Naive thymus-derived CD4-positive, alpha-beta T cell (primary cell): ENCODE results near the gene RPS6KB2. TPM values are rescaled to one million over a fixed set of nuclear protein-coding genes. Genes with fewer than 3 reads are reported as not detected.

Experiments used
- ATAC-seq: fragments of 150-1000 bp; cut with Tn5 transposase; 2 replicates; pipeline ENCODE4 v1.10.0; 2021; ENCODE audit warnings: mild to moderate bottlenecking, moderate library complexity
- CTCF ChIA-PET: fragments of 350-600 bp; sonication (Branson Sonifier 250); formaldehyde crosslinking; loops from one replicate; lab custom pipeline; 2021; ENCODE audit warnings: antibody characterized with exemption; lab: Charles Lee
- POLR2A ChIA-PET: fragments of 350-600 bp; sonication (Branson Sonifier 250); formaldehyde crosslinking; loops from one replicate; lab custom pipeline; 2021; ENCODE audit warnings: antibody characterized with exemption, inconsistent platforms; lab: Charles Lee
- DNase-seq, 9 donors: peaks; one replicate each; pipeline versions ENCODE4 v3.0.0 to v3.0.0-alpha.2; 2020 to 2022; ENCODE audit warnings: mixed read lengths in 1 of 9
- H3K27ac ChIP-seq: one replicate; pipeline ENCODE4 v1.7.0; 2013; ENCODE audit warnings: mild to moderate bottlenecking, low read depth, low read length, moderate library complexity
- H3K27me3 ChIP-seq, 2 donors: one replicate each; pipeline ENCODE4 v1.7.0; 2013; ENCODE audit warnings: low read length in 2 of 2, mild to moderate bottlenecking in 2 of 2, moderate library complexity in 2 of 2; ENCODE audit not compliant: control insufficient read depth in 2 of 2, insufficient read depth in 2 of 2
- H3K36me3 ChIP-seq, 3 experiments: 1 replicate in 2 of 3; 2 replicates in 1 of 3; pipeline ENCODE4 v1.7.0; 2013; ENCODE audit warnings: low read length in 3 of 3, mild to moderate bottlenecking in 3 of 3, moderate library complexity in 1 of 3; ENCODE audit not compliant: insufficient read depth in 3 of 3, control insufficient read depth in 2 of 3
- H3K4me1 ChIP-seq, 2 donors: one replicate each; pipeline ENCODE4 v1.7.0; 2013; ENCODE audit warnings: low read length in 2 of 2, mild to moderate bottlenecking in 2 of 2, moderate library complexity in 1 of 2; ENCODE audit not compliant: control insufficient read depth in 2 of 2, insufficient read depth in 2 of 2
- H3K4me3 ChIP-seq: 2 replicates; pipeline ENCODE4 v1.7.0; 2013; ENCODE audit warnings: mild to moderate bottlenecking, low read length
- H3K9me3 ChIP-seq, 3 experiments: 1 replicate in 2 of 3; 2 replicates in 1 of 3; pipeline ENCODE4 v1.7.0; 2013; ENCODE audit warnings: low read length in 3 of 3; ENCODE audit not compliant: control insufficient read depth in 2 of 3
- H3K27ac Mint-ChIP-seq, 9 donors: one replicate each; pipeline ENCODE4 v1.8.0; 2020 to 2022; ENCODE audit warnings: mixed read lengths in 9 of 9, mild to moderate bottlenecking in 8 of 9, moderate library complexity in 5 of 9, inconsistent platforms in 2 of 9
- H3K27me3 Mint-ChIP-seq, 5 donors: one replicate each; pipeline ENCODE4 v1.8.0; 2021 to 2022; ENCODE audit warnings: mixed read lengths in 5 of 5, mild to moderate bottlenecking in 1 of 5
- H3K36me3 Mint-ChIP-seq, 5 donors: one replicate each; pipeline ENCODE4 v1.8.0; 2020 to 2022; ENCODE audit warnings: mixed read lengths in 5 of 5, mild to moderate bottlenecking in 3 of 5, inconsistent platforms in 1 of 5
- H3K4me1 Mint-ChIP-seq, 7 donors: one replicate each; pipeline ENCODE4 v1.8.0; 2020 to 2022; ENCODE audit warnings: mixed read lengths in 7 of 7, mild to moderate bottlenecking in 3 of 7, inconsistent platforms in 1 of 7
- H3K4me3 Mint-ChIP-seq, 10 donors: one replicate each; pipeline ENCODE4 v1.8.0; 2020 to 2022; ENCODE audit warnings: mild to moderate bottlenecking in 10 of 10, mixed read lengths in 10 of 10, moderate library complexity in 6 of 10, inconsistent platforms in 2 of 10
- H3K9me3 Mint-ChIP-seq, 11 donors: one replicate each; pipeline ENCODE4 v1.8.0; 2020 to 2022; ENCODE audit warnings: mixed read lengths in 11 of 11, mild to moderate bottlenecking in 4 of 11, inconsistent platforms in 1 of 11, moderate library complexity in 1 of 11
- intact Hi-C, 2 donors: fragments of 100-400 bp; cut with micrococcal nuclease; formaldehyde crosslinking; loops; one replicate each; pipeline ENCODE4 v1.15.1; 2023
- polyA plus RNA-seq, 2 donors: library from polyadenylated mRNA; unstranded; fragments of 300-500 nt; fragmentation: Illumina TruSeq; gene quantifications; one replicate each; pipeline ENCODE4 v1.2.3, GENCODE V29; 2021
- total RNA-seq, 6 experiments: library from RNA in 5 of 6; stranded (reverse) in 5 of 6; gene quantifications; 1 replicate in 5 of 6; 2 replicates in 1 of 6; pipeline ENCODE4 v1.2.3 and lab custom pipeline; 2021 to 2026

Gene RPS6KB2
- total and polyA plus RNA-seq, 7 experiments from 2014 or later: 45.2 to 83.9 (median 69.2) TPM

DNA sequence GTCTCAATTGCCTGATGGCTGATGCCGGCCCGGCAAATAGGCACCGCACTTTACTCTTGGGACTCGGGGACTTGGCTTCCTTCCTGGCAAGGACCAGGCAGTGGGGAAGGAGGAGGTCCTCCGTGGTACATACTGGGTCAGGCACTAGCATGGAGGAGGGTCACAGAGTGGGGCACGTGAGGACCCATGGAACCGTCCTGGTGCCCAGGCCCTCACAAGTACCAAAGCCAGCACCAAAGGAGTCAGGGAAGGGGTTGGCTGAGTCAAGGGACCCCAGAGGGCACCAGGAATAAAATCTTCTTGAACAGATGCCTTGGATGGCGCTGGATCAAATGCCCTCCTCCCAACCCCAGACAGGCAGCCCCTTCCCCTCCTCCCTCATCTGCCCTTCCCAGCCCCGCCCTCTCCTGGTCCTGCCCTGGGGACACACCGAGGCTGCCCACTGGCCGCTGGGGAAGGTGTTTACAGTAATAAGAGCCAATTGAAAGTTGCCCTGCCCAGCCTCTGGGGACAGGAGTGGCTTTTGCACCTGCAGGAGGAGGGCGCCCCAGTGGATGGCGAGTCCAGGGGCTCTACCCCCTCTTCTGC is 18.4 kb upstream of the RPS6KB2 start:
- peaks cover 0 to 8% (median 0%) of the 10 kb centered on the region in 5 donors for H3K27me3 Mint-ChIP-seq
- peak in 1 of 9 donors; percentile 18 for DNase-seq
- peak overlapping the region; percentile 83 to 98 (median 92) for H3K27ac Mint-ChIP-seq
- peaks cover 0 to 45% (median 11%) of the 10 kb centered on the region in 5 donors for H3K36me3 Mint-ChIP-seq
- H3K27ac ChIP-seq: peak overlapping the region; percentile 87
- peak overlapping the region; percentile 98 for H3K4me3 ChIP-seq
- H3K9me3 ChIP-seq: no peaks in the 10 kb centered on the region
- H3K4me1 Mint-ChIP-seq: peaks cover 52 to 92% (median 78%) of the 10 kb centered on the region in 7 donors
- H3K4me1 ChIP-seq: peaks cover 88 to 92% of the 10 kb centered on the region in 2 donors
- POLR2A ChIA-PET: interaction anchor here (1.2 to 25.4 kb wide), 8 partner anchors 12 to 140 kb away, joined by 3 to 1530 read pairs (median 8); partner anchors contain the start of genes AIP, CARNS1, PTPRCAP and RAD9A
- intact Hi-C loops: loop anchor here (1.0 kb wide), 4 partner anchors 7 to 54 kb away; partner anchors contain the start of gene PTPRCAP (in 1 of the 2)
- H3K9me3 Mint-ChIP-seq: peaks cover 0 to under 1% (median 0%) of the 10 kb centered on the region in 11 donors
- no peaks in the 10 kb centered on the region for H3K27me3 ChIP-seq
- H3K4me3 Mint-ChIP-seq: peak overlapping the region; percentile 80 to 100 (median 92)
- peaks cover 0 to 17% (median 5%) of the 10 kb centered on the region in 3 experiments for H3K36me3 ChIP-seq
- no peak for ATAC-seq
- CTCF ChIA-PET: interaction anchor here (0.6 to 2.3 kb wide), 3 partner anchors 8 to 18 kb away, joined by 3 to 8 read pairs (median 3); partner anchors contain the start of gene RPS6KB2

GRCh38 chr11:67410369-67410831 is 17.9 kb upstream of the RPS6KB2 start:
- POLR2A ChIA-PET: interaction anchor here (1.4 to 31.8 kb wide), 6 partner anchors 13 to 97 kb away, joined by 3 to 1530 read pairs (median 120); partner anchors contain the start of genes AIP, PPP1CA, PTPRCAP and RAD9A
- Histone ChIP-seq H3K4me3 (peak overlapping the region; percentile 98), H3K27me3 (no peaks in the 10 kb centered on the region), H3K36me3 (peaks cover 0 to 14% (median 5%) of the 10 kb centered on the region in 3 experiments), H3K27ac (peak overlapping the region; percentile 87), H3K4me1 (peaks cover 88 to 96% of the 10 kb centered on the region in 2 donors), H3K9me3 (no peaks in the 10 kb centered on the region)
- peak overlapping the region; percentile 50 to 100 (median 92) for H3K4me3 Mint-ChIP-seq
- H3K36me3 Mint-ChIP-seq: peaks cover 0 to 39% (median 11%) of the 10 kb centered on the region in 5 donors
- peaks cover 0 to 10% (median 0%) of the 10 kb centered on the region in 5 donors for H3K27me3 Mint-ChIP-seq
- no peak for DNase-seq
- H3K9me3 Mint-ChIP-seq: no peaks in the 10 kb centered on the region
- ATAC-seq: no peak
- peaks cover 52 to 94% (median 73%) of the 10 kb centered on the region in 7 donors for H3K4me1 Mint-ChIP-seq
- CTCF ChIA-PET: no interaction called here
- intact Hi-C loops: no loop called here
- peak overlapping the region; percentile 48 to 98 (median 92) for H3K27ac Mint-ChIP-seq

GRCh38 chr11:67410984-67411784 is 17.1 kb upstream of the RPS6KB2 start:
- H3K4me3 Mint-ChIP-seq: peak overlapping the region; percentile 39 to 100 (median 92)
- H3K9me3 ChIP-seq: no peaks in the 10 kb centered on the region
- H3K27ac ChIP-seq: peak overlapping the region; percentile 87
- H3K36me3 ChIP-seq: peaks cover 0 to 7% (median 0%) of the 10 kb centered on the region in 3 experiments
- peaks cover 55 to 93% (median 73%) of the 10 kb centered on the region in 7 donors for H3K4me1 Mint-ChIP-seq
- H3K4me3 ChIP-seq: peak overlapping the region; percentile 98
- DNase-seq (no peak), ATAC-seq (no peak)
- POLR2A ChIA-PET: interaction anchor here (0.6 to 31.8 kb wide), 15 partner anchors 10 to 794 kb away, joined by 3 to 1530 read pairs (median 7); partner anchors contain the start of genes AIP, CABP4, POLD4 and PPP1CA
- H3K4me1 ChIP-seq: peaks cover 84 to 94% of the 10 kb centered on the region in 2 donors
- no peaks in the 10 kb centered on the region for H3K9me3 Mint-ChIP-seq
- CTCF ChIA-PET: no interaction called here
- intact Hi-C loops: loop anchor here in 1 of 2 donors (1.0 kb wide), 1 partner anchor 8 kb away; no protein-coding TSS in a partner anchor
- peaks cover 0 to 37% (median 11%) of the 10 kb centered on the region in 5 donors for H3K36me3 Mint-ChIP-seq
- H3K27me3 ChIP-seq: no peaks in the 10 kb centered on the region
- H3K27ac Mint-ChIP-seq: peak overlapping the region; percentile 48 to 98 (median 91)
- peaks cover 0 to 13% (median 0%) of the 10 kb centered on the region in 5 donors for H3K27me3 Mint-ChIP-seq

GRCh38 chr11:67411785-67412152 is 16.5 kb upstream of the RPS6KB2 start:
- Histone ChIP-seq H3K4me3 (no peak overlapping the region), H3K27ac (peak overlapping the region; percentile 87), H3K27me3 (no peaks in the 10 kb centered on the region), H3K36me3 (peaks cover 0 to 5% (median 0%) of the 10 kb centered on the region in 3 experiments), H3K9me3 (no peaks in the 10 kb centered on the region), H3K4me1 (peaks cover 84 to 94% of the 10 kb centered on the region in 2 donors)
- DNase-seq (no peak), ATAC-seq (no peak)
- POLR2A ChIA-PET: interaction anchor here (0.7 to 31.8 kb wide), 16 partner anchors 9 to 794 kb away, joined by 3 to 1530 read pairs (median 6); partner anchors contain the start of genes AIP, CABP4, POLD4 and PPP1CA
- Mint-ChIP-seq H3K4me3 (peak overlapping the region in 8 of 10 donors; percentile 43 to 100 (median 74)), H3K36me3 (peaks cover 0 to 33% (median 8%) of the 10 kb centered on the region in 5 donors), H3K27ac (peak overlapping the region in 7 of 9 donors; percentile 84 to 98 (median 92)), H3K4me1 (peaks cover 55 to 93% (median 74%) of the 10 kb centered on the region in 7 donors), H3K9me3 (no peaks in the 10 kb centered on the region), H3K27me3 (peaks cover 0 to 19% (median 0%) of the 10 kb centered on the region in 5 donors)
- intact Hi-C loops: loop anchor here in 1 of 2 donors (1.0 kb wide), 1 partner anchor 8 kb away; no protein-coding TSS in a partner anchor
- CTCF ChIA-PET: interaction anchor here (0.9 to 2.5 kb wide), 4 partner anchors 9 to 71 kb away, joined by 3 to 21 read pairs (median 4); partner anchors contain the start of genes AIP, PPP1CA, PTPRCAP and TBC1D10C

- POLR2A ChIA-PET: interaction anchor here (0.7 to 31.8 kb wide), 17 partner anchors 8 to 144 kb away, joined by 3 to 1530 read pairs (median 6); partner anchors contain the start of genes AIP, POLD4, PPP1CA and PTPRCAP
- Histone ChIP-seq H3K4me1 (peaks cover 84 to 92% of the 10 kb centered on the region in 2 donors), H3K4me3 (no peak overlapping the region), H3K27me3 (no peaks in the 10 kb centered on the region), H3K27ac (peak overlapping the region; percentile 35), H3K9me3 (no peaks in the 10 kb centered on the region), H3K36me3 (peaks cover 0 to 5% (median 0%) of the 10 kb centered on the region in 3 experiments)
- Mint-ChIP-seq H3K4me3 (peak overlapping the region in 8 of 10 donors; percentile 21 to 100 (median 62)), H3K4me1 (peaks cover 48 to 92% (median 71%) of the 10 kb centered on the region in 7 donors), H3K9me3 (no peaks in the 10 kb centered on the region), H3K27me3 (peaks cover 0 to 23% (median 0%) of the 10 kb centered on the region in 5 donors), H3K36me3 (peaks cover 0 to 25% (median 3%) of the 10 kb centered on the region in 5 donors), H3K27ac (peak overlapping the region in 8 of 9 donors; percentile 32 to 98 (median 92))
- DNase-seq (no peak), ATAC-seq (no peak)
- CTCF ChIA-PET: interaction anchor here (0.9 to 2.5 kb wide), 4 partner anchors 10 to 70 kb away, joined by 3 to 21 read pairs (median 4); partner anchors contain the start of genes AIP, PPP1CA, PTPRCAP and TBC1D10C
- intact Hi-C loops: no loop called here
Measured at GRCh38 chr11:67412495-67413179, 15.7 kb upstream of the RPS6KB2 start.
